Measurements from ENCODE around the gene KRT73. TPM values are rescaled to one million over a fixed set of nuclear protein-coding genes. Genes with fewer than 3 reads are reported as not detected.
"Not testable (repeated sequence)": the region's sequence is repeated elsewhere in the genome, so short reads cannot be mapped to it uniquely, and the experiment has no call there.

The KRT73 gene
- polyA plus RNA-seq, 3 donors from 2014 or later, result 0.82 to 3.3 TPM; not detected in 1

DNA sequence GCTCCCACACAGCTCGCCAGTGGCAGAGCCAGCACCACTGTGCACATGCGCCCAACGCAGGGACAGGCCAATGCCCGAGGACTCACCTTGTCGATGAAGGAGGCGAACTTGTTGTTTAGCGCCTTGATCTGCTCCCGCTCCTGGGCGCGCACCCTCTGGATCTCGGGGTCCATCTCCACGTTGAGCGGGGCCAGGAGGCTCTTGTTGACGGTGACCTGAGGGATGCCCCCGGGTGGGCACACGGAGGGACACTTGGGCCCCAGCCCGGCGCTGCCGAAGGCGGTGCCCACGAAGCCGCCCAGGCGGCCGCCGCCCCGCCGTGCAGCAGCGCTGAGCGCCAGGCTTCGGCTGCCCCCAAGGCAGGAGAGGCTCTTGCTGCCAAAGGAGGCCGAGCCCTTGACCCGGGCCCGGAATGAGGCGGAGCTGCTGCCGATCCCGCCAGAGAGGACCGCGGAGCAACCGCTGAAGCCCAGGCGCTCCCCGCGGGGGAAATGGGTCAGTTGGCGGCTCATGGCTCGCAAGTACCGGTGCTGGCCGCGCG lies 17.3 kb downstream of the KRT73 start, which contains the start of gene KRT72:
KRT72 (minus strand) TSS at position 523 of the 541 bp plus-strand sequence; CDS start at position 512, 11 bp downstream.
- H3K4me3 Mint-ChIP-seq, result no peak within 1 kb of the TSS
- H3K36me3 Mint-ChIP-seq, result peaks cover 5 to 19% (median 5%) of the 10 kb centered on the region in 3 donors
- peaks cover 0 to 16% (median 6%) of the 10 kb centered on the region in 3 donors for H3K27me3 Mint-ChIP-seq (ENCODE audit: low read depth in 3 of 3)
- H3K4me1 Mint-ChIP-seq, result peaks cover 2 to 11% of the 10 kb centered on the region in 2 donors
- no peaks in the 10 kb centered on the region for H3K9me3 Mint-ChIP-seq
- peak within 1 kb of the TSS in 3 of 6 donors; percentile 28 to 61 (median 54) for H3K27ac Mint-ChIP-seq
- no peak for DNase-seq

DNA sequence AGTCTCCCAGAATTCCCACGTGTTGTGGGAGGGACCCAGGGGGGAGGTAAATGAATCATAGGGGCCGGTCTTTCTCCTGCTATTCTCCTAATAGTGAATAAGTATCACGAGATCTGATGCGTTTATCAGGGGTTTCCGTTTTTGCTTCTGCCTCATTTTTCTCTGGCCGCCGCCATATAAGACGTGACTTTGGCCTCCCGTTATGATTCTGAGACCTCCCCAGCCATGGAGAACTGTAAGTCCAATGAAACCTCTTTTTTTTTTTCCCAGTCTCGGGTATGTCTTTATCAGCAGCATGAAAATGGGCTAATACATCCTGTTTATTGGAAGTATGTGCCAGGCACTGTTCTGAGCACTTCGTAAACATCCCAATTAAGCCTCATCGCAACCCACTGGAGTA lies 17.9 kb downstream of the KRT73 start:
- H3K27ac Mint-ChIP-seq, result peak overlapping the region in 2 of 6 donors; percentile 22 to 54
- H3K27me3 Mint-ChIP-seq (ENCODE audit: low read depth in 3 of 3), result peaks cover 0 to 13% (median 6%) of the 10 kb centered on the region in 3 donors
- DNase-seq, result no peak
- H3K4me3 Mint-ChIP-seq, result no peak overlapping the region
- H3K36me3 Mint-ChIP-seq, result peaks cover 5 to 19% (median 9%) of the 10 kb centered on the region in 3 donors
- H3K9me3 Mint-ChIP-seq, result no peaks in the 10 kb centered on the region
- H3K4me1 Mint-ChIP-seq, result peaks cover 2 to 5% of the 10 kb centered on the region in 2 donors

- DNase-seq, result no peak
- Mint-ChIP-seq H3K4me1 (peaks cover 2% of the 10 kb centered on the region in 2 donors), H3K27ac (peak overlapping the region in 4 of 6 donors; percentile 1 to 54 (median 28)), H3K4me3 (no peak overlapping the region), H3K9me3 (no peaks in the 10 kb centered on the region), H3K36me3 (peaks cover 5 to 19% (median 9%) of the 10 kb centered on the region in 3 donors), H3K27me3 (ENCODE audit: low read depth in 3 of 3) (peaks cover 0 to 13% (median 6%) of the 10 kb centered on the region in 3 donors)
Measured at GRCh38 chr12:52600071-52600470, 18.3 kb downstream of the KRT73 start.

GRCh38 chr12:52598966-52599365 lies 19.4 kb downstream of the KRT73 start:
- Mint-ChIP-seq H3K4me1 (peaks cover 0 to 2% of the 10 kb centered on the region in 2 donors), H3K4me3 (no peak overlapping the region), H3K27me3 (ENCODE audit: low read depth in 3 of 3) (peaks cover 4 to 13% (median 6%) of the 10 kb centered on the region in 3 donors), H3K36me3 (peaks cover 5 to 19% (median 9%) of the 10 kb centered on the region in 3 donors), H3K27ac (peak overlapping the region in 2 of 6 donors; percentile 30 to 43), H3K9me3 (no peaks in the 10 kb centered on the region)
- DNase-seq, result no peak

DNA sequence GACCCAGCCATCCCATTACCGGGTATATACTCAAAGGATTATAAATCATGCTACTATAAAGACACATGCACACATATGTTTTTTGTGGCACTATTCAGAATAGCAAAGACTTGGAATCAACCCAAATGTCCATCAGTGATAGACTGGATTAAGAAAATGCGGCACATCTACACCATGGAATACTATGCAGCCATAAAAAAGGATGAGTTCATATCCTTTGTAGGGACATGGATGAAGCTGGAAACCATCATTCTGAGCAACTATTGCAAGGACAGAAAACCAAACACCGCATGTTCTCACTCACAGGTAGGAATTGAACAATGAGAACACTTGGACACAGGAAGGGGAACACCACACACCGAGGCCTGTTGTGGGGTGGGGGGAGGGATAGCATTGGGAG lies 24.1 kb downstream of the KRT73 start:
- DNase-seq; H3K4me1 Mint-ChIP-seq; H3K27ac Mint-ChIP-seq; H3K4me3 Mint-ChIP-seq; H3K9me3 Mint-ChIP-seq; H3K27me3 Mint-ChIP-seq (ENCODE audit: low read depth in 3 of 3): not testable (repeated sequence)
- H3K36me3 Mint-ChIP-seq, result peaks cover 9 to 18% (median 10%) of the 10 kb centered on the region in 3 donors

DNA sequence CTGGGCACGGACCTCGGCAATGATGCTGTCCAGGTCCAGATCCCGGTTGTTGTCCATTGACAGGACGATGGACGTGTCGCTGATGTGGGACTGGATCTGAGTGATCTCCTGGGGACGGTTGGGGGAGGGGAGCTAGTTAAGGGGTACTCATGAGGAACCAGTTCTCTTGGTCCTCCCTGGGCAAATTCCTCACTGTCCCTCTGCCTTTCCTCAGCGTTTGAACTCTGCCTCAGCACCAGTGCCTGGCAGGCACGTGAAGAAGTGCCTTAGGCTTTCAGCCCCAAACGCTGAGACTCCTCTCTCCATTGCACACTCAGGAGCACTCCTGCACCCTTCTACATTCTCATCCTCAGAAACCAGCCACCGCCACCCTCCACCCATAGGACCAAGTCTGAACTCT lies 26.8 kb downstream of the KRT73 start:
- Mint-ChIP-seq H3K9me3 (no peaks in the 10 kb centered on the region), H3K36me3 (peaks cover 4 to 11% (median 5%) of the 10 kb centered on the region in 3 donors), H3K27ac (peak overlapping the region in 3 of 6 donors; percentile 2 to 63 (median 28)), H3K27me3 (ENCODE audit: low read depth in 3 of 3) (peaks cover 0 to 7% (median 4%) of the 10 kb centered on the region in 3 donors), H3K4me3 (no peak overlapping the region), H3K4me1 (peaks cover 11 to 12% of the 10 kb centered on the region in 2 donors)
- DNase-seq, result no peak

GRCh38 chr12:52590021-52590420 lies 28.3 kb downstream of the KRT73 start:
- Mint-ChIP-seq H3K27ac (peak overlapping the region in 3 of 6 donors; percentile 25 to 85 (median 82)), H3K27me3 (ENCODE audit: low read depth in 3 of 3) (peaks cover 0 to 7% (median 4%) of the 10 kb centered on the region in 3 donors), H3K4me1 (peaks cover 26 to 27% of the 10 kb centered on the region in 2 donors), H3K4me3 (no peak overlapping the region), H3K36me3 (peaks cover 0 to 10% (median 5%) of the 10 kb centered on the region in 3 donors), H3K9me3 (no peaks in the 10 kb centered on the region)
- no peak for DNase-seq

GRCh38 chr12:52587563-52587962 lies 30.8 kb downstream of the KRT73 start:
- H3K4me1 Mint-ChIP-seq, result peaks cover 35 to 44% of the 10 kb centered on the region in 2 donors
- H3K27ac Mint-ChIP-seq, result peak overlapping the region in 4 of 6 donors; percentile 85 to 98 (median 92)
- H3K9me3 Mint-ChIP-seq, result no peaks in the 10 kb centered on the region
- DNase-seq, result no peak
- peaks cover 0 to 14% (median 5%) of the 10 kb centered on the region in 3 donors for H3K36me3 Mint-ChIP-seq
- no peak overlapping the region for H3K4me3 Mint-ChIP-seq
- H3K27me3 Mint-ChIP-seq (ENCODE audit: low read depth in 3 of 3), result peaks cover 0 to 11% (median 0%) of the 10 kb centered on the region in 3 donors

DNA sequence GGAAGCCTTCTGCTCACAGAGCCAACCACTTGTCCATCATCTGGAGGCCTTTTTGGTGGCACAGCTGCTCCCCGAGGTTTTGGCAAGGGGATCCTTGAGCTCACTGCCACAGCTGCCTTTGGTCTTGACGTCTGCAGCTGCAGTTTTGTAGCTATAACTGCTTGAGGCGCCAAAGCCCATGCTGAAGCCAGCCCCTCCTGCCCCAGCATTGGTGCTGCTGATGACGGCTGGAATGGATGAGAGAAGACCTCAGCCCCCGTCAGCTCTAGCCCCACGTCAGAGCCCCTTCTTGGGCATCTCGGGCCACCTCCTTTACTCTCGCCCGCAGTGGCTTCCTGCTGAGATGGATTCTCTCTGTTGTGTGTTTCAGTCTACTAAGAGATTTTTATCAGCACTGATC lies 32.4 kb downstream of the KRT73 start:
- H3K27ac Mint-ChIP-seq, result peak overlapping the region; percentile 66 to 98 (median 88)
- peak overlapping the region in 3 of 5 donors; percentile 4 to 13 (median 11) for H3K4me3 Mint-ChIP-seq
- peaks cover 0 to 10% (median 3%) of the 10 kb centered on the region in 3 donors for H3K27me3 Mint-ChIP-seq (ENCODE audit: low read depth in 3 of 3)
- H3K4me1 Mint-ChIP-seq, result peaks cover 35 to 45% of the 10 kb centered on the region in 2 donors
- H3K36me3 Mint-ChIP-seq, result peaks cover 0 to 14% (median 5%) of the 10 kb centered on the region in 3 donors
- no peaks in the 10 kb centered on the region for H3K9me3 Mint-ChIP-seq
- DNase-seq, result peak; percentile 85 to 90 (median 86)

- DNase-seq, result no peak
- H3K36me3 Mint-ChIP-seq, result peaks cover 0 to 7% (median 0%) of the 10 kb centered on the region in 3 donors
- H3K4me3 Mint-ChIP-seq, result no peak overlapping the region
- no peaks in the 10 kb centered on the region for H3K9me3 Mint-ChIP-seq
- H3K27me3 Mint-ChIP-seq (ENCODE audit: low read depth in 3 of 3), result peaks cover 0 to 9% (median 3%) of the 10 kb centered on the region in 3 donors
- H3K27ac Mint-ChIP-seq, result peak overlapping the region; percentile 66 to 98 (median 88)
- peaks cover 37 to 52% of the 10 kb centered on the region in 2 donors for H3K4me1 Mint-ChIP-seq
Measured at GRCh38 chr12:52585066-52585465, 33.3 kb downstream of the KRT73 start.

DNA sequence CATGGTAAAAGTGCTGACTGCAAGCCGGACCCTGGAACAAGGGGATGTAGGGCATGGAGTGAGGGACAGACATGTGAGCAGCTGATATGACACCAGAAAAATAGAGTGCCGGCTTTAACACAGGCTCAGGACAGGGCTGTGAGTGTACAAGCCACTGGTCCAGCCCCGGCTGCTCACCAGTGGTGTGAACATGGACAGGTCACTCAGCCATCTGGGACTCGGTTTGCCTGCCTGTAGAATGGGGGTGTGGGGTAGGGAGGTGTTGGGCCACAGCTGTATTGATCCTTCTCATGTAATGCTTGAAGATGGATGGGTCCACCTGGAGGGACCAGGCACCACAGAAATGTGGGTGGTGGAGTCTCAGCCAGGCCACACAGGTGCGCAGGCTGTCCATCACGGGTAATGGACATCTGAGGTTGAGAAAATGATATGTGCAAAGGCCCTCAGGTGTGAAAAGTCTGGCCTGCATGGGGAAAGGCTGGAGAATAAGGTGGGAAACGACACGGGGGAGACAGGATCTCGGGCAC lies 34.1 kb downstream of the KRT73 start:
- Mint-ChIP-seq H3K4me3 (no peak overlapping the region), H3K9me3 (no peaks in the 10 kb centered on the region), H3K36me3 (peaks cover 0 to 7% (median under 1%) of the 10 kb centered on the region in 3 donors), H3K27me3 (ENCODE audit: low read depth in 3 of 3) (peaks cover 0 to 10% (median 3%) of the 10 kb centered on the region in 3 donors), H3K27ac (peak overlapping the region; percentile 3 to 98 (median 88)), H3K4me1 (peaks cover 37 to 54% of the 10 kb centered on the region in 2 donors)
- no peak for DNase-seq

DNA sequence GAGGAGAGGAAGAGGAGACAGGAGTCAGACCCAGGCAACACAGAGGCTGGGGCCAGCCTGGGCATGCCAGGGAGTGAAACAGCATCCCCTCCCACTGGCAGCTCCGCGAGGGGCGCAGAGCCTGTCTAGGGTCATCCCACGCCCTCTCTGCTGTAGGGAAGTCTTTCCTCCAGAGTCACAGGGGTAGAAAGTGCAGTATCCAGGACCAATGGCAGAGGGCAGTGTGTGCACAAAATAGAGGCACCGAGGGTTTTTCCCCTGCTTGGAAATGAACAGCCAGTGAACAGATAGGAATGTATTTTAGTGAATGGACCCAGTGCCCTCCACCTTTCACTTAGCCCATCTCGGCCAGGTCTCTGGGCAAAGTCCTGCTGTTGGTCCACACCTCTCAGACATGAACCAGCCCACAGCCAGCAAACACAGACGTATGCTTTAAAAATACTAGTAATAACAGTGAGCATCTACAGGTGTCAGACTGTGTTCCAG lies 35.3 kb downstream of the KRT73 start:
- Mint-ChIP-seq H3K36me3 (peaks cover 0 to 7% (median 4%) of the 10 kb centered on the region in 3 donors), H3K4me3 (peak overlapping the region in 1 of 5 donors; percentile 25), H3K27me3 (ENCODE audit: low read depth in 3 of 3) (peaks cover 0 to 10% (median 3%) of the 10 kb centered on the region in 3 donors), H3K4me1 (peaks cover 37 to 54% of the 10 kb centered on the region in 2 donors), H3K9me3 (no peaks in the 10 kb centered on the region), H3K27ac (peak overlapping the region in 5 of 6 donors; percentile 21 to 98 (median 90))
- DNase-seq, result peak; percentile 69 to 76 (median 75)

GRCh38 chr12:52582486-52582885 lies 35.9 kb downstream of the KRT73 start:
- Mint-ChIP-seq H3K4me1 (peaks cover 37 to 53% of the 10 kb centered on the region in 2 donors), H3K9me3 (no peaks in the 10 kb centered on the region), H3K36me3 (peaks cover 0 to 7% (median 4%) of the 10 kb centered on the region in 3 donors), H3K27me3 (ENCODE audit: low read depth in 3 of 3) (peaks cover 0 to 11% (median 3%) of the 10 kb centered on the region in 3 donors), H3K4me3 (no peak overlapping the region), H3K27ac (peak overlapping the region in 3 of 6 donors; percentile 85 to 98 (median 91))
- no peak for DNase-seq

GRCh38 chr12:52581481-52581880 lies 36.9 kb downstream of the KRT73 start:
- Mint-ChIP-seq H3K4me1 (peaks cover 29 to 49% of the 10 kb centered on the region in 2 donors), H3K4me3 (no peak overlapping the region), H3K27me3 (ENCODE audit: low read depth in 3 of 3) (peaks cover 0 to 10% (median 3%) of the 10 kb centered on the region in 3 donors), H3K36me3 (peaks cover 0 to 7% (median 4%) of the 10 kb centered on the region in 3 donors), H3K9me3 (no peaks in the 10 kb centered on the region), H3K27ac (peak overlapping the region in 2 of 6 donors; percentile 29 to 63)
- DNase-seq, result no peak

Measured in immature natural killer cell (primary cell).